ENCODE data around the gene IL17RD.

Gene IL17RD

DNA sequence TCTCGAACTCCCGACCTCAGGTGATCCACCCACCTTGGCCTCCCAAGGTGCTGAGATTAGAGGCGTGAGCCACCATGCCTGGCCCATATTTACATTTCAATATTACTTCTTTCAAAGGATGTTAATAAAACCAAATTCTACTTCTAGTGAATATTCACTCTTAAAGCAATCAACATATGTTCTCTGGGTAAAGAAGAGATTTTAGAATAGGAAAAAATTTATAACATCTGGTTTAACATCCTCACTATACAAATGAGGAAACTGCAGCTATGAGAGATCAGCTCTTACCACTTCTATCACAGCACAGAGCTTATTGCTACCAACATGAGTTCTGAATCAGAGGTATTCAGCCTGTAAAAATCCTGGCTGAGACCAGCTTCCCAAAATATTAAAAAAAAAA is 48.7 kb downstream of the IL17RD start:
- Histone ChIP-seq H3K4me1 (ENCODE audit: control insufficient read depth, insufficient read depth, low read length) (no peaks in the 10 kb centered on the region), H3K27ac (ENCODE audit: extremely low read depth, low read depth, low read length) (no peak overlapping the region), H3K4me3 (ENCODE audit: low read depth, low read length) (no peak overlapping the region), H3K36me3 (ENCODE audit: control insufficient read depth in 2 of 2, insufficient read depth in 1 of 2, low read length in 2 of 2) (no peaks in the 10 kb centered on the region), H3K9me3 (ENCODE audit: control insufficient read depth, insufficient read depth, low read depth, low read length) (no peaks in the 10 kb centered on the region)
- ChIA-PET POLR2A (interaction anchor here (0.7 kb wide), 1 partner anchor 996 kb away, joined by 3 read pairs; no protein-coding TSS in a partner anchor), CTCF (interaction anchor here (0.7 kb wide), 1 partner anchor 416 kb away, joined by 4 read pairs; no protein-coding TSS in a partner anchor)
- TF ChIP-seq ZNF239 (tag by site-specific recombination; IDR thresholded peaks at IDR 0.05) (no peak), ZBTB1 (tag by site-specific recombination; IDR thresholded peaks at IDR 0.05) (no peak), HOXC10 (CRISPR knock-in tag; IDR thresholded peaks at IDR 0.05) (no peak), ZNF629 (tag by site-specific recombination; IDR thresholded peaks at IDR 0.05) (no peak), PRDM1 (tag by site-specific recombination; IDR thresholded peaks at IDR 0.05) (no peak), ZNF747 (tag by site-specific recombination; IDR thresholded peaks at IDR 0.05) (no peak), MEIS1 (CRISPR knock-in tag; IDR thresholded peaks at IDR 0.05; ENCODE audit: borderline replicate concordance) (no peak), ZFP3 (tag by site-specific recombination; IDR thresholded peaks at IDR 0.05; ENCODE audit: low read depth) (no peak)
- TF ChIP-seq, protein P1, sequence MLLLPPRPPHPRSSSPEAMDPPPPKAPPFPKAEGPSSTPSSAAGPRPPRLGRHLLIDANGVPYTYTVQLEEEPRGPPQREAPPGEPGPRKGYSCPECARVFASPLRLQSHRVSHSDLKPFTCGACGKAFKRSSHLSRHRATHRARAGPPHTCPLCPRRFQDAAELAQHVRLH (tag by site-specific recombination; IDR thresholded peaks at IDR 0.05) = no peak
- TF ChIP-seq, protein P2, sequence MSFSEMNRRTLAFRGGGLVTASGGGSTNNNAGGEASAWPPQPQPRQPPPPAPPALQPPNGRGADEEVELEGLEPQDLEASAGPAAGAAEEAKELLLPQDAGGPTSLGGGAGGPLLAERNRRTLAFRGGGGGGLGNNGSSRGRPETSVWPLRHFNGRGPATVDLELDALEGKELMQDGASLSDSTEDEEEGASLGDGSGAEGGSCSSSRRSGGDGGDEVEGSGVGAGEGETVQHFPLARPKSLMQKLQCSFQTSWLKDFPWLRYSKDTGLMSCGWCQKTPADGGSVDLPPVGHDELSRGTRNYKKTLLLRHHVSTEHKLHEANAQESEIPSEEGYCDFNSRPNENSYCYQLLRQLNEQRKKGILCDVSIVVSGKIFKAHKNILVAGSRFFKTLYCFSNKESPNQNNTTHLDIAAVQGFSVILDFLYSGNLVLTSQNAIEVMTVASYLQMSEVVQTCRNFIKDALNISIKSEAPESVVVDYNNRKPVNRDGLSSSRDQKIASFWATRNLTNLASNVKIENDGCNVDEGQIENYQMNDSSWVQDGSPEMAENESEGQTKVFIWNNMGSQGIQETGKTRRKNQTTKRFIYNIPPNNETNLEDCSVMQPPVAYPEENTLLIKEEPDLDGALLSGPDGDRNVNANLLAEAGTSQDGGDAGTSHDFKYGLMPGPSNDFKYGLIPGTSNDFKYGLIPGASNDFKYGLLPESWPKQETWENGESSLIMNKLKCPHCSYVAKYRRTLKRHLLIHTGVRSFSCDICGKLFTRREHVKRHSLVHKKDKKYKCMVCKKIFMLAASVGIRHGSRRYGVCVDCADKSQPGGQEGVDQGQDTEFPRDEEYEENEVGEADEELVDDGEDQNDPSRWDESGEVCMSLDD (tag by site-specific recombination; IDR thresholded peaks at IDR 0.05) = no peak

DNA sequence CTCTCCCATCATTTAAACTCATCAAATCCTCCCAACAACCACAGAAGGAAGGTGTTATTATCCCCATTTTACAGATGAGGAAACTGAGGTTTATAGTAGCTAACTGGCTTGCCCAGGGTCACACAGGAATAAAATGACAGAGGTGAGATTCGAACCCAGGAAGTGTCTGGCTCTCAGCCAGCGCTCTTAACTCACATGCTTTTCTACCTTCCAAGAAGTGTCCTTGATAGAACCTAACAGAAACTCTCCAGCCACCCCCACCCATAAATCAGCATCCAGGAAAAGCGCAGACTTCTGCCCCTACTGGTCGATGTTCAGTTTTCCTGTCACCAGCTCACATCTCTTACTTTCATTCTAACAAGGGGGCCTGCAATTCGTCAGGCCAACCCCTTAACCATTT is 52.9 kb downstream of the IL17RD start:
- Histone ChIP-seq H3K27ac (ENCODE audit: extremely low read depth, low read depth, low read length) (no peak overlapping the region), H3K4me1 (ENCODE audit: control insufficient read depth, insufficient read depth, low read length) (no peaks in the 10 kb centered on the region), H3K36me3 (ENCODE audit: control insufficient read depth in 2 of 2, insufficient read depth in 1 of 2, low read length in 2 of 2) (no peaks in the 10 kb centered on the region; a peak in 1 of 3 replicates), H3K9me3 (ENCODE audit: control insufficient read depth, insufficient read depth, low read depth, low read length) (no peaks in the 10 kb centered on the region), H3K4me3 (ENCODE audit: low read depth, low read length) (no peak overlapping the region)
- ChIA-PET CTCF (interaction anchor here (0.9 to 2.1 kb wide), 4 partner anchors 12 to 57 kb away, joined by 3 to 11 read pairs (median 3); no protein-coding TSS in a partner anchor), POLR2A (no interaction called here)
- TF ChIP-seq, protein P3, sequence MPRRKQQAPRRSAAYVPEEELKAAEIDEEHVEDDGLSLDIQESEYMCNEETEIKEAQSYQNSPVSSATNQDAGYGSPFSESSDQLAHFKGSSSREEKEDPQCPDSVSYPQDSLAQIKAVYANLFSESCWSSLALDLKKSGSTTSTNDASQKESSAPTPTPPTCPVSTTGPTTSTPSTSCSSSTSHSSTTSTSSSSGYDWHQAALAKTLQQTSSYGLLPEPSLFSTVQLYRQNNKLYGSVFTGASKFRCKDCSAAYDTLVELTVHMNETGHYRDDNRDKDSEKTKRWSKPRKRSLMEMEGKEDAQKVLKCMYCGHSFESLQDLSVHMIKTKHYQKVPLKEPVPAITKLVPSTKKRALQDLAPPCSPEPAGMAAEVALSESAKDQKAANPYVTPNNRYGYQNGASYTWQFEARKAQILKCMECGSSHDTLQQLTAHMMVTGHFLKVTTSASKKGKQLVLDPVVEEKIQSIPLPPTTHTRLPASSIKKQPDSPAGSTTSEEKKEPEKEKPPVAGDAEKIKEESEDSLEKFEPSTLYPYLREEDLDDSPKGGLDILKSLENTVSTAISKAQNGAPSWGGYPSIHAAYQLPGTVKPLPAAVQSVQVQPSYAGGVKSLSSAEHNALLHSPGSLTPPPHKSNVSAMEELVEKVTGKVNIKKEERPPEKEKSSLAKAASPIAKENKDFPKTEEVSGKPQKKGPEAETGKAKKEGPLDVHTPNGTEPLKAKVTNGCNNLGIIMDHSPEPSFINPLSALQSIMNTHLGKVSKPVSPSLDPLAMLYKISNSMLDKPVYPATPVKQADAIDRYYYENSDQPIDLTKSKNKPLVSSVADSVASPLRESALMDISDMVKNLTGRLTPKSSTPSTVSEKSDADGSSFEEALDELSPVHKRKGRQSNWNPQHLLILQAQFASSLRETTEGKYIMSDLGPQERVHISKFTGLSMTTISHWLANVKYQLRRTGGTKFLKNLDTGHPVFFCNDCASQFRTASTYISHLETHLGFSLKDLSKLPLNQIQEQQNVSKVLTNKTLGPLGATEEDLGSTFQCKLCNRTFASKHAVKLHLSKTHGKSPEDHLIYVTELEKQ (tag by site-specific recombination; IDR thresholded peaks at IDR 0.05; ENCODE audit: borderline replicate concordance) = no peak
- TF ChIP-seq REPIN1 (tag by site-specific recombination; IDR thresholded peaks at IDR 0.05; ENCODE audit: low read depth) = no peak
- TF ChIP-seq ZFP37 (tag by site-specific recombination; IDR thresholded peaks at IDR 0.05) = no peak
- TF ChIP-seq, protein P1 (tag by site-specific recombination; IDR thresholded peaks at IDR 0.05) = 0 out of 2 replicates have a peak, but pooled peaks have one; percentile 9

DNA sequence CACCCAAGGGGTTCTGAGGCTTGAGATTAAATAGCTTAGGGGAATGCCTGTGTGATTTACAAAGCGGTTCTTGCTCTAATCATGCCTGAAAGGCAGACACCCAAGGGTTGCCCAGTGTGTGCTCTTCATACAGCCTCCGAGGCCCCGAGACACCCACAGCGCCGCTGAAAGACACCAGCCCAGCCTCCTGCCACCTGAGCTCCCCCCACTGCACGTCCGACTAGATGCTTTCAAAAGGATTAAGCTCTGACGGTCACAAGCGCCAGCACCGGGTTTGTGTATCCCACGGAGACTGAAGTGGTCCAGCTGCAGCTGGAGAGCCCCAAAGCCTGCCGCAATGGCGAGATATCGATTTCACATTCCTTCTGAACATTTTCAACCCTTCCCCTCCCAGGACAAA is 54.4 kb downstream of the IL17RD start:
- H3K27ac ChIP-seq (ENCODE audit: extremely low read depth, low read depth, low read length) = no peak overlapping the region
- H3K36me3 ChIP-seq (ENCODE audit: control insufficient read depth in 2 of 2, insufficient read depth in 1 of 2, low read length in 2 of 2) = no peaks in the 10 kb centered on the region; a peak in 1 of 3 replicates
- ChIA-PET CTCF (interaction anchor here (1.1 to 2.1 kb wide), 4 partner anchors 9 to 257 kb away, joined by 3 to 11 read pairs (median 6); no protein-coding TSS in a partner anchor), POLR2A (no interaction called here)
- no peaks in the 10 kb centered on the region for H3K4me1 ChIP-seq (ENCODE audit: control insufficient read depth, insufficient read depth, low read length)
- H3K9me3 ChIP-seq (ENCODE audit: control insufficient read depth, insufficient read depth, low read depth, low read length) = no peaks in the 10 kb centered on the region
- H3K4me3 ChIP-seq (ENCODE audit: low read depth, low read length) = no peak overlapping the region
- no peak for TF ChIP-seq ZNF184 (tag by site-specific recombination; IDR thresholded peaks at IDR 0.05)
- no peak for TF ChIP-seq ZNF76 (tag by site-specific recombination; IDR thresholded peaks at IDR 0.05; ENCODE audit: borderline replicate concordance, low read depth)
- no peak for TF ChIP-seq ZNF529 (tag by site-specific recombination; IDR thresholded peaks at IDR 0.05; ENCODE audit: insufficient replicate concordance)
- peak; percentile 32 for TF ChIP-seq GLIS1 (tag by site-specific recombination; IDR thresholded peaks at IDR 0.05)
- no peak for TF ChIP-seq KLF1 (tag by site-specific recombination; IDR thresholded peaks at IDR 0.05)
- no peak for TF ChIP-seq ZNF623 (tag by site-specific recombination; IDR thresholded peaks at IDR 0.05)
- no peak for TF ChIP-seq ZNF530 (tag by site-specific recombination; IDR thresholded peaks at IDR 0.05; ENCODE audit: low read depth)
- no peak for TF ChIP-seq ZNF777 (tag by site-specific recombination; IDR thresholded peaks at IDR 0.05; ENCODE audit: borderline replicate concordance)
- no peak for TF ChIP-seq SCRT1 (tag by site-specific recombination; IDR thresholded peaks at IDR 0.05; ENCODE audit: borderline replicate concordance)
- TF ChIP-seq ZNF548 (tag by site-specific recombination; IDR thresholded peaks at IDR 0.05) = no peak
- TF ChIP-seq ZNF785 (tag by site-specific recombination; IDR thresholded peaks at IDR 0.05) = no peak
- TF ChIP-seq, protein P4, sequence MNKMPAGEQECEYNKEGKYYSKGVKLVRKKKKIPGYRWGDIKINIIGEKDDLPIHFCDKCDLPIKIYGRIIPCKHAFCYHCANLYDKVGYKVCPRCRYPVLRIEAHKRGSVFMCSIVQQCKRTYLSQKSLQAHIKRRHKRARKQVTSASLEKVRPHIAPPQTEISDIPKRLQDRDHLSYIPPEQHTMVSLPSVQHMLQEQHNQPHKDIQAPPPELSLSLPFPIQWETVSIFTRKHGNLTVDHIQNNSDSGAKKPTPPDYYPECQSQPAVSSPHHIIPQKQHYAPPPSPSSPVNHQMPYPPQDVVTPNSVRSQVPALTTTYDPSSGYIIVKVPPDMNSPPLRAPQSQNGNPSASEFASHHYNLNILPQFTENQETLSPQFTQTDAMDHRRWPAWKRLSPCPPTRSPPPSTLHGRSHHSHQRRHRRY (tag by site-specific recombination; IDR thresholded peaks at IDR 0.05) = no peak
